Esophagus (tissue), 2 donors: Measurements from ENCODE around the gene PFN1. TPM values are rescaled to one million over a fixed set of nuclear protein-coding genes. Genes with fewer than 3 reads are reported as not detected.

Experiments
- H3K27ac ChIP-seq, 2 donors: one replicate each; pipeline ENCODE4 v1.5.1; 2013; ENCODE audit warnings: low read depth in 2 of 2, mild to moderate bottlenecking in 2 of 2, inconsistent platforms in 1 of 2, low read length in 1 of 2, moderate library complexity in 1 of 2
- H3K27me3 ChIP-seq, 2 donors: one replicate each; pipeline ENCODE4 v1.6.1; 2013; ENCODE audit warnings: low read length in 2 of 2, control low read depth in 1 of 2, mild to moderate bottlenecking in 1 of 2; ENCODE audit not compliant: insufficient read depth in 2 of 2, control insufficient read depth in 1 of 2
- H3K36me3 ChIP-seq, 2 donors: one replicate each; pipeline ENCODE4 v1.6.1; 2013; ENCODE audit warnings: low read length in 1 of 2; ENCODE audit not compliant: control insufficient read depth in 2 of 2, insufficient read depth in 2 of 2
- H3K4me1 ChIP-seq, 2 donors: one replicate each; pipeline ENCODE4 v1.6.1; 2013; ENCODE audit warnings: low read length in 1 of 2; ENCODE audit not compliant: control insufficient read depth in 2 of 2, insufficient read depth in 2 of 2
- H3K4me3 ChIP-seq, 2 donors: one replicate each; pipeline ENCODE4 v1.5.1; 2013; ENCODE audit warnings: low read length in 2 of 2, mild to moderate bottlenecking in 2 of 2, low read depth in 1 of 2, moderate library complexity in 1 of 2
- H3K9me3 ChIP-seq, 2 donors: one replicate each; pipeline ENCODE4 v1.6.1; 2013; ENCODE audit warnings: mild to moderate bottlenecking in 2 of 2, low read depth in 1 of 2, low read length in 1 of 2, moderate library complexity in 1 of 2; ENCODE audit not compliant: control insufficient read depth in 2 of 2, insufficient read depth in 1 of 2
- WGBS, 2 donors: extraction: QIAGEN DNeasy Blood & Tissue Kit; methylation state at CpG; one replicate each; pipeline ENCODE4 v1.1.7; 2013; 5-methylcytosine and 5-hydroxymethylcytosine counted together
- polyA plus RNA-seq, 2 donors: library from polyadenylated mRNA; stranded (reverse); fragments of 200-250 nt; gene quantifications; one replicate each; pipeline ENCODE4 v1.2.3, GENCODE V29; 2013
- donor health status: healthy with polysubstance abuse.
- donor health status: Bipolar disorder and iron deficiency.

PFN1 gene
- polyA plus RNA-seq, 2 donors, result 371 to 761 TPM

- peaks cover 5 to 27% of the 10 kb centered on the region in 2 donors for H3K36me3 ChIP-seq
- H3K9me3 ChIP-seq, result no peaks in the 10 kb centered on the region
- peak overlapping the region; percentile 54 to 85 for H3K27ac ChIP-seq
- 18 to 22% methylated on average over 16 of the region's 16 CpGs for WGBS, 2 donors
- peaks cover 2 to 15% of the 10 kb centered on the region in 2 donors for H3K4me1 ChIP-seq
- H3K27me3 ChIP-seq, result no peaks in the 10 kb centered on the region
- peak overlapping the region; percentile 33 to 77 for H3K4me3 ChIP-seq
These were observed 1.9 kb downstream of the PFN1 start for GRCh38 chr17:4946312-4946976.

DNA sequence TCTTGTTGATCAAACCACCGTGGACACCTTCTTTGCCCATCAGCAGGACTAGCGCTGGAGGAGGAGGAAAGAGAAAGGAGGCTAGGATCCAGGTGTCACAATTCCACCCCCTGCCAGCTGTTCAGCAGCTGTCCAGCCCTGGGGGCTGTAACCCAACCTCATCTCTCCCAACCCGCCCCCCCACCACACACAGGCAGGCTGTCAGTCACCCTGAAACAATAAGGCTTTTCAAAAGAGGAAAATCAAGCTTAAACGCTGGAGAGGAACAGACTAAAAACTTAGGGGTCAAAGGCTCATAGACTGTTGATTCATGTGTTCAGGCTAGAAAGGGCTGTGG, 2.4 kb downstream of the PFN1 start:
- H3K4me1 ChIP-seq, result peaks cover 2 to 15% of the 10 kb centered on the region in 2 donors
- H3K4me3 ChIP-seq, result peak overlapping the region in 1 of 2 donors; percentile 77
- peaks cover 5 to 27% of the 10 kb centered on the region in 2 donors for H3K36me3 ChIP-seq
- no peaks in the 10 kb centered on the region for H3K27me3 ChIP-seq
- 12 to 19% methylated on average over 4 of the region's 4 CpGs for WGBS, 2 donors
- H3K9me3 ChIP-seq, result no peaks in the 10 kb centered on the region
- H3K27ac ChIP-seq, result peak overlapping the region; percentile 54 to 85

DNA sequence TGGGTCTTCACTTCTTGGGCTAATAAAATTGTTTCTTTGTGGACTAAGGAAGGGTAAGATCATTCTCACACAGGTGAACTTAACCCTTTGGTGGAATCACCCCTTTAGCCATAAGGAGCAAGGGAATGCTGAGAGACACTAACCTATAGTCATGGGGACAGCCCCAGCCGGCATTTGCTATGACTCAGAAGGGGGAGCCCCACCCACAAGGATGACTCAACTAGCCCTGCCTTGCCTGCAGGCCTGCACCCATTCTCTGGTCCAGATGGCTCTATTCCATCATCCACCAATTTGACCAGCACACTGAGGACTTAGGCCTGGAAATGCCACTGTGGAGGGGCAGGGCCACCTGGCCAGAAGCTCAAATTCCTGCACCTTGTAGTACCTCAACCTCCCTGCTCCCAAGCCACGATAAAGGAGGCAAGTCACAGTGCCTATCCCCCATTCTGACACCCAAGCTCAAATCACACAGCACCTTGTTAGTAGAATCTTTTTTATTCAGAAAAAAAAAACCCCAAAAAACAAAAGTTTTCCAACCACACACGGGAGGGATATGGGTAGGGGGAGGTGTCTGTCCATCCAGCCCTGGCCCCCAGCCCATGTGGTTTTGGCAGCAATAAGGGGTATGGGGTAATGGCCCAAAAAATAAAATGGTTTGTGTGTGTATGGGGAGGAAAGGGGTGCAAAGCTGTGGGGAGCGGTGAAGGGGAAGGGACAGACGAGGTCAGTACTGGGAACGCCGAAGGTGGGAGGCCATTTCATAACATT, 3.0 kb downstream of the PFN1 start:
- H3K36me3 ChIP-seq, result peaks cover 5 to 27% of the 10 kb centered on the region in 2 donors
- 20 to 22% methylated on average over 7 of the region's 7 CpGs for WGBS, 2 donors

GRCh38 chr17:4944554-4945175, 3.7 kb downstream of the PFN1 start:
- Histone ChIP-seq H3K4me3 (no peak overlapping the region), H3K36me3 (peaks cover 5 to 27% of the 10 kb centered on the region in 2 donors), H3K9me3 (no peaks in the 10 kb centered on the region), H3K4me1 (peaks cover 2 to 10% of the 10 kb centered on the region in 2 donors), H3K27me3 (no peaks in the 10 kb centered on the region), H3K27ac (peak overlapping the region; percentile 69 to 85)
- 55 to 61% methylated on average over 8 of the region's 8 CpGs for WGBS, 2 donors

More for the DNA sequence above, 3.0 kb downstream of the PFN1 start:
- Histone ChIP-seq H3K4me1 (peaks cover 2 to 13% of the 10 kb centered on the region in 2 donors), H3K27me3 (no peaks in the 10 kb centered on the region), H3K27ac (peak overlapping the region; percentile 69 to 85), H3K4me3 (peak overlapping the region in 1 of 2 donors; percentile 11), H3K9me3 (no peaks in the 10 kb centered on the region)

- H3K9me3 ChIP-seq, result no peaks in the 10 kb centered on the region
- H3K36me3 ChIP-seq, result peaks cover 5 to 27% of the 10 kb centered on the region in 2 donors
- no peaks in the 10 kb centered on the region for H3K27me3 ChIP-seq
- H3K27ac ChIP-seq, result peak overlapping the region; percentile 69 to 85
- H3K4me3 ChIP-seq, result no peak overlapping the region
- WGBS, 2 donors, result 27% methylated on average over 2 to 3 of the region's 3 CpGs
- peaks cover 2 to 10% of the 10 kb centered on the region in 2 donors for H3K4me1 ChIP-seq
These were observed 4.2 kb downstream of the PFN1 start for GRCh38 chr17:4944163-4944553.

- peaks cover 5 to 31% of the 10 kb centered on the region in 2 donors for H3K36me3 ChIP-seq
- H3K9me3 ChIP-seq, result no peaks in the 10 kb centered on the region
- no peaks in the 10 kb centered on the region for H3K27me3 ChIP-seq
- WGBS, 2 donors, result 67 to 76% methylated on average over 13 of the region's 13 CpGs
- H3K4me1 ChIP-seq, result peaks cover 8 to 16% of the 10 kb centered on the region in 2 donors
- H3K27ac ChIP-seq, result peak overlapping the region in 1 of 2 donors; percentile 57
- no peak overlapping the region for H3K4me3 ChIP-seq
These were observed 5.4 kb downstream of the PFN1 start for GRCh38 chr17:4942760-4943508.

- peak overlapping the region; percentile 59 to 90 for H3K27ac ChIP-seq
These were observed 7.1 kb downstream of the PFN1 start for GRCh38 chr17:4941319-4941610.

DNA sequence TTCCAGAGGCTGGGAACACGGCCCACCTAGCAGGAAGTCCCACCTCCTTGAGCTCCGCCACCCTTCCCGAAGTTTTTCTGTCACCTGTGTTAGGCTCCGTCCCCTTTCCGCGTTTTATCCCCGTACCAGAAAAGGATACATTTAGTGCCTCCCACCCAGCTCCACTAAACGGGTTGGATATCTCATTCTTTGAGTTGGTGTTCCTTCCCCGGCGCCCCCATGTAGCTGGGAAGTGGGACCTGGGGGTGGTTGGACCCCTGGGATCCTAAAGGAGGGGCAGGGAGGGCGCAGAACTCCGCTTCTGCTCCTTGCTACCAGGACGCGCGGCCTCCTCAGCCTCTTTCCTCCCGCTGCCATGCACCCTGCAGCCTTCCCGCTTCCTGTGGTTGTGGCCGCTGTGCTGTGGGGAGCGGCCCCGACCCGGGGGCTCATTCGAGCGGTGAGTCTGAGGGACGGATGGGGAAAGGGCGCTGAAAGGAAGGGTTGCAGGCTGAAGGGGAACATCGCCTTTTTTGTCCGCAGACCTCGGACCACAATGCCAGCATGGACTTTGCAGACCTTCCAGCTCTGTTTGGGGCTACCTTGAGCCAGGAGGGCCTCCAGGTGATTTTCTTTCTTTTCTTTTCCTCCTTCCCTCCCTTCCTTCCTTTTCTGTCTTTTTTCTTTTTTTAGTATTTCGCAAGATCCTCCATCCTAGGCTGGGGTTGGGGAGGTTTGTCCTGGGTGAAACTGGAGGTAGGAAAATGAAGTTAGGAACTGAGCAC, 7.6 kb downstream of the PFN1 start:
- 1% methylated on average over 28 to 29 of the region's 29 CpGs for WGBS, 2 donors

More at GRCh38 chr17:4941319-4941610, 7.1 kb downstream of the PFN1 start:
- H3K27me3 ChIP-seq, result no peaks in the 10 kb centered on the region
- H3K4me1 ChIP-seq, result peaks cover 8 to 16% of the 10 kb centered on the region in 2 donors
- H3K36me3 ChIP-seq, result peaks cover 5 to 40% of the 10 kb centered on the region in 2 donors
- WGBS, 2 donors, result 33 to 36% methylated on average over 4 of the region's 4 CpGs
- no peaks in the 10 kb centered on the region for H3K9me3 ChIP-seq
- peak overlapping the region; percentile 76 to 83 for H3K4me3 ChIP-seq

More for the DNA sequence above, 7.6 kb downstream of the PFN1 start:
- Histone ChIP-seq H3K27ac (peak overlapping the region; percentile 90 to 99), H3K4me3 (peak overlapping the region; percentile 76 to 83), H3K4me1 (peaks cover 8 to 14% of the 10 kb centered on the region in 2 donors), H3K36me3 (peaks cover 5 to 39% of the 10 kb centered on the region in 2 donors), H3K27me3 (no peaks in the 10 kb centered on the region), H3K9me3 (no peaks in the 10 kb centered on the region)
